KG1 (cell line): ENCODE results near the gene ZNF236.
A peak's percentile ranks its signal among the peaks of the same experiment; 100 is the strongest.
"Not testable (repeated sequence)": the region's sequence is repeated elsewhere in the genome, so short reads cannot be mapped to it uniquely, and the experiment has no call there.

Experiments used
- DNase-seq: peaks from one replicate; lab custom pipeline; 2025; lab: John Stamatoyannopoulos, UW

ZNF236 gene

DNA sequence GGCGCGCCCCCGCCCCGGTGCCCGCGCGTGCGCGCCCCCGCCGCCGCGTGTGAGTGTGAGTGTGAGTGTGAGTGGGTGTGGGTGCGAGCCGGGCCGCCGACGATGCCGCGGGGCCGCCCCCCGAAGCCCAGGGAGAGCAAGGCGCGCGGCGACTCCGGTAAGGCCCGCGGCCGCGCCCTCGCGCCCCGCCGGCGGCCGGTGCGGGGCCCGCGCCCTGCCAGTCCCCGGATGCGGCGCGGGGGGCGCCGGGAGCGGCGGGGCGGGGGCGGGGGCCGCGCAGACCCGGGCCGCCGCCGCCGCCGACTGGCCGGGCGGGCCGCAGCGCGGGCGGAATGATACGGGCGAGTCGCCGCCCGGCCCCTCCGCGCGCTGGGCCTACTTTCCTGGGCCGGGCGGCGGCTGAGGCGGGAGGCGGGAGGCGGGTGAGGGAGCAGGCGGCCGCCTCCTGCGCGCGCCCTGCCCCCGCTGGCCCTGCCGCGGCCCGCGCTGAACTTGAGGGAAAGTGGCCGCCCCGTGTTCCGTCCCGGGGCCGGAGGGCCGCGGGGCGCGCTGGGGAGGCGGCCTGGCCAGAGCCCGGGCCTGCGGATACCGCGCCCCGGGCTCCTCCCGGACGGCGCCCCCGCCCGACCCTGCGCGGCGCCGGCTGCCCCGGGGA is at the start of gene ZNF236:
TSS of gene ZNF236 (plus strand) at position 52 of the 655 bp plus-strand sequence. CDS start at position 103, 51 bp downstream.
- DNase-seq: peak; percentile 37

DNA sequence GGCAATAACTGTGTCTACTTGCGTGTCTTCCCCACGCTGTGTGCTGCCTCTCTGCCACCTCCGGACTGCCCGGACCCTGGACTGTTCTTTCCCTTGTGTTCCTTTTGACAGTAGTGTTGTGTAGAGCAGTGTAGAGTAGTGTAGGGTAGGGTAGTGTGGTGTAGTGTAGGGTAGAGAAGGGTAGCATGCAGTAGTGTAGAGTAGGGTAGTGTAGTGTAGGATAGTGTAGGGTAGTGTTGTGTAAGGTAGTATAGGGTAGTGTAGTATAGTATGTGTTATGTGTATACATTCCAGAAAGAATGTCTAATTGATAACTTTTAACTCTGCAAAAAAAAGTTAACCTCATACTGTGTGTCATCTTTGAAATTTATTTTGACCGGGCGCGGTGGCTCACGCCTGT is 49.7 kb upstream of the ZNF236 start:
- DNase-seq: no peak

DNA sequence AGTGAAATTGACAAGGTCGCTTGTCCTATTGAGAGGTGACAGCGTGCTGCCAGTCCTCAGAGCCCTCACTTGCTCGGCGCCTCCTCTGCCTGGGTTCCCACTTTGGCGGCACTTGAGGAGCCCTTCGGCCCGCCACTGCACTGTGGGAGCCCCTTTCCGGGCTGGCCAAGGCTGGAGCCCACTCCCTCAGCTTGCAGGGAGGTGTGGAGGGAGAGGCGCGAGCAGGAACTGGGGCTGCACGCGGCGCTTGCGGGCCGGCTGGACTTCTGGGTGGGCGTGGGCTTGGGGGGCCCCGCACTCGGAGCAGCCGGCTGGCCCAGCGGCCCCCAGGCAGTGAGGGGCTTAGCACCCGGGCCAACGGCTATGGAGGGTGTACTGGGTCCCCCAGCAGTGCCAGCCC is 45.3 kb upstream of the ZNF236 start:
- not testable (repeated sequence) for DNase-seq

DNA sequence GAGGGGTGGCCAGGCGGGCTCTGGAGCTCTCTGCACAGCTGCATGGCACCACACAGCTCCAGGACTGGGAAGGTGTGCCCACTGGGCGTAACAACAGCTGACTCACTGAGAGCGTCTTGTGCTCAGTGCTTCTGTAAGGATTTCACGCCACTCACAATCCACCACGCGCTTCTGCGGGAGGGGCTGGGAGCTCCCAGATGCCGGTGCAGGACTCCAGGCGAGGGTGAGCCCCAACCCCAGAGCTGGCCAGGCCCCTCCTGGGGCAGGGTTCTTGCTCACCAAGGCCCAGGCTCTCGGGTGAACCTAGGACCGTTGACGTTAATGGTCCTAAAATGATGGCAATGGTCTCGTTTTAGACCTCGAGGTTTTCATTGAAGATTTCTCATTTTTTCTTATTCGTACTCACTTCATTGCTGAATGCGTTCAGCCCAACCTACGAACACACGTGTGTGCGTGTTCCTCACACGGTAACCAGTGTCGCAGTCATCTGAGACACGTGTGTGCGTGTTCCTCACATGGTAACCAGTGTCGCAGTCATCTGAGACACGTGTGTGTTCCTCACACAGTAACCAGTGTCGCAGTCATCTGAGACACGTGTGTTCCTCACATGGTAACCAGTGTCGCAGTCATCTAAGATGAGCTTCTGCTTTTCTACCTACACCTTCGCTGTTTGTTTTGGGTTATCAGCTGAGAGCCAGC is 38.4 kb upstream of the ZNF236 start:
- DNase-seq: no peak

DNA sequence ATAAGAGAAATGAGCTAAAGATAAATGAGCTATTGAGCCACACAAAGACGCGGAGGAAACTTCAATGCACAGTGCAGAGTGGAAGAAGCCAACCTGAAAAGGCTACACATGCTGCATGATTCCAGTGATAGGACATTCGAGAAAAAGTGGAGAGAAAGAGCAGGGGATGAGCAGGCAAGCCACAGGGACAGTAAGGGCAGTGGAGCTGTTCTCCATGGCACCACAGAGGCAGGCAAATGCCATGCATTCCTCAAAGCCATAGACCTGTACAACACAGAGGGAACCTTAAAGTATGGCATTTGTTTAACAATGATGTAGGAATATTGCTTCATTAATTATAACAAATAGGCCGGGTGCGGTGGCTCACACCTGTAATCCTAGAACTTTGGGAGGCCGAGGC is 36.5 kb upstream of the ZNF236 start:
- DNase-seq: no peak

DNA sequence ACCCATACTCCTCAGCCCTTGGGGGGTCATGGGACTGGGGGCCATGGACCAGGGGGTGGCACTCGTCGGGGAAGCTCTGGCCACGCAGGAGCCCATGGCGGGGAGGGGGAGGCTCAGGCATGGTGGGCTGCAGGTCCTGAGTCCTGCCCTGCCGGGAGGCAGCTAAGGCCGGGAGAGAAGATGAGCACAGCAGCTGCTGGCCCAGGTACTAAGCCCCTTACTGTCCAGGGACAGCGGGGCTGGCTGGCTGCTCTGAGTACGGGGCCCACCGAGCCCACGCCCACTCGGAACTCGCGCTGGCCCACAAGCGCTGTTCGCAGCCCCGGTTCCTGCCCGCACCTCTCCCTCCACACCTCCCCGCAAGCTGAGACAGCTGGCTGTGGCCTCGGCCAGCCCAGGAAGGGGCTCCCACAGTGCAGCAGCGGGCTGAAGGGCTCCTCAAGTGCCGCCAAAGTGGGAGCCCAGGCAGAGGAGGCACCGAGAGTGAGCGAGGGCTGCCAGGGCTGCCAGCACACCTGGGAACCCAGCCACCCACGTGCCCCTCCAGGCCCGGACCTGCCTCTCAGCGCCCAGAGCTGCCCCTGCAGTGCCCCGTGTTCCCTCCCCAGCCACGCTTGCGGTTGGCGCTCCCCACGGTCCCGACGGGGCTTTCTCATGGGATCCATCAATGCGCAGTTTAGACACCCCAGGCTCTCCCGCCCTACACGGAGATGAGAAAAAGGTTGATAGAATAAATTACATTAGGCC is 33.6 kb upstream of the ZNF236 start:
- no peak for DNase-seq

DNA sequence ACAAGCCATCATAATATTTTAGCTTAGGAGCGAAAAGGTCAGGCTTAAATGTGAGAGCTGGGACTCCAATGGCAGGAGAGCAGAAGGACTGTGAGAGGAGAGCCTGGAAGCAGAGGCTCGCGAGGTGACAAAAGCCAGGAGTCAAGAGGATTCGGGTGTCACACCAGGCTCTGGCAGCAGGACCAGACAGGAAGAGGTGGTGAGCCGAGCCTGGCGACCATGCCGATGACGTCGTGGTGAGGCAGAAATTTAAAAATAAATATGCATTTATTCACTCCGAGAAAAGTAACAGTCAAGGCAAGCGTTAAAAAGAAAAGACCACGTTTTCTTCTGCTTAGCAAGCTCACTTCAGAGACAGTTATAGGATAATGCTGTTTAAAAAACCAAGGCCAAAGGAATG is 31.3 kb upstream of the ZNF236 start:
- DNase-seq: no peak

DNA sequence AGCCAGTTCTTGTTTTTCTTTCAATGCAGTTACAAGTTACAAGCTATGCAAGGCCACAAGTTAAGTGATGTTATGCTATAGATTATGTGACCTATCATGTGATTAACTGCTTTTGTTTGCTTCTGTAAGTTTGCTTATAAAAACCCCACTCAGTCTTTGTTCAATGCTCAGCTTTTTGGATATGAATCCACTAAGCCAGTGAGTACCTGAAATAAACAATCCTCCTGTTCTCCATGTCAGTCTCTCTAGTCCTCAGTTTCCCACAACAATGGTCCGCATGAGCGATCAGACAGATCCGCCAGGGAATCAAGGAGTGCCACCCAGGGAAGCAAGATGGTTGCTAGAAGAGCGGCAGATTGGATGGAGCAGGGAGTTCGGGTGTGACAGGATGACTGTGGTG is 30.7 kb upstream of the ZNF236 start:
- no peak for DNase-seq

DNA sequence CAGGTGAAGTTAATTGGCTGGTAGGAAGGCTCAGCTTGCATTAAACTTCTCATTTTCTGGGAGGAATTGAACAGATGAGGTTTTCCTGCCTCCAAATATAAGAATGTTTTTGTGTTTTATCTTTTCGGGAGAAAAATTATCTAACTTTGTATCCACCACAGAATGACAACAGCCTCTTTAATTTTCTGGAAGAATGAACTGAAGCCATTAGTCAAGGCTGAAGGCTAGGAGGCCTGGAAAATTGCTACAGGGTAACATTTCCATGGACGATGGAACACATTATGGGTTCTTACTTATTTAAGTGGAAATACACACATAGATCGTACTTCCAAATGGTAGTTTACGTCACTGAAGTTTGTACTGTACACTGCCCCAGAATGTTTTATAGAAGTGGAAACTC is 28.0 kb upstream of the ZNF236 start:
- no peak for DNase-seq

DNA sequence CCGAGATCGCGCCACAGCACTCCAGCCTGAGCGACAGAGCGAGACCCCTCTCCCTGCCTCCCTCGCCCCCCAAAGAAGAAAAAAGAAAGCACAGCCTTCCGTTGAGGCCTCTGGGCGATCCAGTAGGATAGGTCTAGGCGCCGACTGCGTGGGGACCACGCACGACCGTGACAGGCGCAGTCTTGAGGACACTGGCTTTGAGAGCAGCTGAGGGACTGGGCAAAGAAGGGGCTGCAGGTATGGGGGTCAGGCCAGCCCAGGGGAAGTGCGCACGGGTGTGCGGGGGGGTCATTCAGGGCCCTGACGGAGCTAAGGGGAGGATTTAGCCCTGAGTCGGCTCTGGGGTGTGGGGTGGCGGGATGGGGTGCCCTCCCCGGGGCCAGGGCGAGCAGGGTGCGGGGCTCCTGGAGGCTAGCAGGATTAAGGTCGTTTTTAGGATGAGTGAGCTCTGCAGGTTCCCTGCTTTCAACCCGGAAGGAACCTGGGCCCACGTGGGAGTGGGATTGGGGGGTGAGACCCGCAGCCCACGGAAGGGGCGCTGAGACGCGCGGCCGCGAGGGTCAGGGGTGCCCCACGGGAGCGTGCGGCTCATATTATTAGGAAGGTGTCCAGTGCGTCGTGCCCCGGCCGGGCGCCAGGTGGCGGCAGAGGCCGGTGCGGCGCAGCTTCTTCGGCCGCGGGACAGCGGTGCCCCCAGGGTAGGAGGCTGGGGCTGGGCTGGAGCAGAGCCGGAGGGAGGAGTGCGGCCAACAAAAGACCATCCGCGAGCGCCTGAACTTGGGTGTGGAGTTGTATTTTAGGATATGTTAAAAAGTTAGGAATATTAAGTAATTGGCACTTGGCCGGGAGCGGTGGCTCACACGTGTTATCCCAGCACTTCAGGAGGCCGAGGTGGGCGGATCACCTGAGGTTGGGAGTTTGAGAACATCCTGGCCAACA is 20.5 kb upstream of the ZNF236 start:
- DNase-seq: peak; percentile 37

DNA sequence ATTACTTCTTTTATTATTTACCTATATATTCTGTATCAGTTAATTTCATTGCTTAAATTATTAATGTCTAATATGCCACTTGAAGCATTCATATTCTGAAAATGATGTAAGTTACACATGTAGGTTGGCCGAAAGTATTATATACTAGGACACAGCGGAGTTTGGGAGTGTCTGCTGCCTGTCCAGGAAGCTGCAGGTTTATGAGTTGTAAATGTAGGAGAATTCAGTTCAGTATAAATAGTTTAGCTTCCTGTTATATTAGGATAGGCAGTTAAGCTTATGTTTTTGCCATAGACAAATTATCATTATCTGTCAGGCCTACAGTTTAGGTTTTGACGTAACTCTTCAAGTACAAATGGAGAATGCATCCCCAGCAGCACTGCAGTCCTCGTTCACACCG is 18.9 kb upstream of the ZNF236 start:
- DNase-seq: no peak

DNA sequence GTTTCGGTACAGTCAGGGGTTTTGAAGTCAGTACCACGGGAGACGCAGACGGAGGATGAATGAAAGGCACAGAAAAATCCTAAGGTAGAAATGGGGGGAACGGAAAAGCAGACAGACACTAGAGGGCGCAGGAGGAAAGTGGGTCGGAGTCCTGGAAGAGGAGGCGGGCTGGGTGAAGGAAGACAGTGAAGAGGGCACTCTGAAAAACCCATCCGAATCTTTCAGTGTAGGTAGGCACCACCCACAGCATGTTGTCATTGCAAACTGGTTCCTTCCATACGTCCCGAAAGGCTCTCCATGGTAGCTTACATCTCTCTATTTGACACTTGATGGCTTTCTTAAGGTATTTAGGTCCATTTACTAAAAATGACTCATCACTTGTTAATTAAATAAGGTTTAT is 18.5 kb upstream of the ZNF236 start:
- DNase-seq: peak; percentile 55

DNA sequence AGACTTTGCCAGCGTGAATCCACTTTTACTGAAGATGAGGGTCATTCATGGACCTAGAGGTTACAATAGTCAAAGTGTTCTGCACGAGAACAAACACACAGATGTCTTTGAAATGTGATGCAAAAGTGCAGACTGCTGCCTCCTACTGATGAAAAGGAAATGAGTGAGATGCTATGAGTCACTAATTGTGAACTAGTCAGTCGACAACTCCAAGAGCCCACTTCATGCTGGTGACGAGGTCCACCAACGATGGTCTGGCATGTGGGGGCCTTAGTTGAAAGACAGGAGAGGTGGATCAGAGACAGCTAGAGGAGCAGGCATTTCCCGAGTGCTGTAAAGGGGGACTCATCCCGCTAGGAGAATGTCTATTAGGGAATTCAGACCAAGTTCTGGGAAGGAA is 17.1 kb upstream of the ZNF236 start:
- DNase-seq: no peak

DNA sequence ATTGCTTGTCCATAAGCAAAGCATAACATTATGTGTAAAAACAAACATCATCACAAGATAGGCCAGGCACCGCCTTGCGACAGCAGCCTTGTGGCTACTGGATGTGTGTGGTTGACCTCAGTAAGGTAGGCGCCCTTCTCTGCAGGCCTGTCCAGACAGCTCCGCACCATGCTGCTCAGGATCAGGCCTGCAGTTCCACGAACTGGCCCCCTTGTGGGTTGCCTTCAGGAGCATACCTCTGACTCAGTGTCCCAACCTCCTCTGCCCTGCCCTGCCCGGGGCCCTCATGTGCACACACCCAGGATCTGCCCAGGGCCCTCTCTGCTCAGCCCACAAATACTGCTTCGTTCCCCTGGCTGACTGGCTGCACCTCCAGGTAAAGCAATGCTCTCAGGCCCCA is 16.1 kb upstream of the ZNF236 start:
- DNase-seq: no peak

DNA sequence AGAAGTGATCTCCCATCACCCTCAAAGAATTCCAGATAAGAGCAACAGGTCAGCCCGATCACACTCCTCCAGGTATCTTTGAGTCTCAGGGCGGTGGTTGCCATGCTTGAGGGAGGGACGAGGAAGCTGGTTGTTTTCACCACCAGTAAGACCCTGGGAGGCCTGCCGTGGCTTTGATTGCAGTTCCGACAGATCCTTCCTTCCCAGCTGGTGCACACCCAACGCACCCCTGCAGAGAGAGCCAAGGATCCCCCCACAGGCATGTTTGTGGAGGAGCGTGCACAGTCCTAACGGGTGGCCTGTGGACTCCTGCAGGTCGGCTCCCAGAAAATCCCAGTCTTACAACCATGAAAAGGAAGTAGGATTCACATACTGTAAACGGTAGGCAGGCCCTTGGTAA is 13.8 kb upstream of the ZNF236 start:
- no peak for DNase-seq

DNA sequence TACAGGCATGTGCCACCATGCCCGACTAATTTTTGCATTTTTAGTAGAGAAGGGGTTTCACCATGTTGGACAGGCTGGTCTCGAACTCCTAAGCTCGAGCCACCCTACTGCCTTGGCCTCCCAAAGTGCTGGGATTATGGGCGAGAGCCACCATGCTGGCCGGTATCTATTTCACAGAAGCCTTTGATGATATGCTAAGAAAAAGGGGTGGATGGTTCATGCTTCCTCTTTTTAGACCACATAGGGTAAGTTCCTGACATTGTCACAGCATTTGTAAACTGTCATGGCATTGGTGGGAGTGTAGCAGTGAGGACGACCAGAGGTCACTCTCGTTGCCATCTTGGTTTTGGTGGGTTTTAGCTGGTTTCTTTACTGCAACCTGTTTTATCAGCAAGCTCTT is 10.8 kb upstream of the ZNF236 start:
- not testable (repeated sequence) for DNase-seq

DNA sequence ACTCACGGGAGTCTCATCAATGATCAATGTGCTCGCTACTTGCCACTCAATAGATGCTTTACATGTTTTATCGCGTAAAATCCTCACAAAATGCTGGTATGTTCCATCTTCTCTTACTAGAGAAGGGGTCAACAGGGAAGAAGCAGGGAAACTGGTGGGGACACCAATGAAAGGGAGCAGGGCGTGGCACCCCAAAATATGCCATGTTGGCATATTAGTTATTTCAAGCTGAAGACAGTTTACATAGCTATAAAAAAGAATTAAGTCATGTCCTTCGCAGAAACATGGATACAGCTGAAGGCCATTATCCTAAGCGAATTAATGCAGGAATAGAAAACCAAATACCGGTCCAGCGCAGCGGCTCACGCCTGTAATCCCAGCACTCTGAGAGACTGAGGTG is 8.1 kb upstream of the ZNF236 start:
- DNase-seq: no peak

DNA sequence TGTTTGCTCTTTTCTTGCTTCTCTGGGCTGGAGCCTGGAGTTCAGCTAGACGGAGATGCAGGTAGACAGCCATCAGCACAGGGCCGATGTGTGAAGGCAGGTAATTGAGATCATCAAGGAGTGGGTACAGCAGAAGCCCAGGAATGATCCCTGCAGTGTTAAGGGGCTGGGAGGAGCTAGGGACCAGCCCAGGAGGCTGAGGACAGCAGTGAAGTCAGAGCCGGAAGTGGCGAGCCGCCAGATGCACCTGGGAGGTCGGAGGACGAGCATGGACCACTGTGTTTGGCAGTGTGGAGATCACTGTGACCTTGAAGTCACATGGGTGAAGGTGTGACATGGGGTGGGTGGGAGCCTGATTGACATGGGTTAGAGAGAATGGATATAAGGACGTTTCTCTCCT is 6.2 kb upstream of the ZNF236 start:
- DNase-seq: no peak

DNA sequence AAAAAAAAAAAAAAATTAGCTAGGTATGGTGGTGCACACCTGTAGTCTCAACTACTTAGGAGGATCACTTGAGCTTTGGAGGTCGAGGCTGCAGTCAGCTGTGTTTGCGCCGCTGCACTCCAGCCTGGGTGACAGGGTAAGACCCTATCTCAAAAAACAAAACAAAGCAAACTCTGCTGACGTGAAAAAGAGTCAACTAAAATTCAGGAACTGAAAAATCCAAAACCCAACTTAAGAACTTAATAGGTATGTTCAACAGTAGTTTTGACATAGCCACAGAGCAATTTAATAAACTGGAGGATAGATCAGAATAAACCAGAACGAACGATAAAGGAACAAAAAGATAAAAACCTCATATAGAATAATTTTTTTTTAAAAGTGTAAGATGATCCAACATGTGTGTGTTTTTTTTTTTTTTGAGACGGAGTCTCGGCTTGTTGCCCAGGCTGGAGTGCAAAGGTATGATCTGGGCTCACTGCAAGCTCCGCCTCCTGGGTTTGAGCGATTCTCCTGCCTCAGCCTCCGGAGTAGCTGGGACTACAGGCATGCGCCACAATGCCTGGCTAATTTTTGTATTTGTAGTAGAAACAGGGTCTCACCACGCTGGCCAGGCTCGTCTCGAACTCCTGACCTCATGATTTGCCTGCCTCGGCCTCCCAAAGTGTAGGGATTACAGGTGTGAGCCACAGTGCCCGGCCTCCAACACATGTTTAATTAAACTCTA is 4.3 kb upstream of the ZNF236 start:
- DNase-seq: no peak

DNA sequence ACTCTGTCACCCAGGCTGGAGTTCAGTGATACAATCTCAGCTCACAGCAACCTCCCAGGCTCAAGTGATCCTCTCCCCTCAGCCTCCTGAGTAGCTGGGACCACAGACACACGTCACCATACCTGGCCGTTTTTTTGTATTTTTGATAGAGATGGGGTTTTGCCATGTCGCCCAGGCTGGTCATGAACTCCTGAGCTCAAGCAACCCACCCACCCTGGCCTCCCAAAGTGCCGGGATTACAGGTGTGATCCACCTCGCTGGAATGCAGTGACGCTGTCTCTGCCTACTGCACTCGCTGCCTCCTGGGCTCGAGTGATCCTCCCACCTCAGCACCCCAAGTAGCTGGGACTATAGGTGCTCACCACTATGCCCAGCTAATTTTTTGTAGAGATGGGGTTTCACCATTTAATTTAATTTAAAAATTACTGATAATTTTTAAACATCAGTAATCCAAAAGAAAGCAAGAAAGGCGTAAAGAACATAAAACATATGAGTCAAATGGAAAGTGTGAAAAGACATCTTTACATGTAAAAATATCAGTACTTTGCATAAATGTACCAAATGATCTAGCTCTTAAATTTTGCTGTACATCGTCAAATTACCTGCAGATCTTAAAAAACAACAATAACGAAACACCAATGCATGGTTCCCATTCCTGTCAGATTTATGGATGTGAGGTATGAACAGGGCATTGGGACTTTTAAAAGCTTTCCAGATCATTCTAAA is 2.8 kb upstream of the ZNF236 start:
- no peak for DNase-seq

DNA sequence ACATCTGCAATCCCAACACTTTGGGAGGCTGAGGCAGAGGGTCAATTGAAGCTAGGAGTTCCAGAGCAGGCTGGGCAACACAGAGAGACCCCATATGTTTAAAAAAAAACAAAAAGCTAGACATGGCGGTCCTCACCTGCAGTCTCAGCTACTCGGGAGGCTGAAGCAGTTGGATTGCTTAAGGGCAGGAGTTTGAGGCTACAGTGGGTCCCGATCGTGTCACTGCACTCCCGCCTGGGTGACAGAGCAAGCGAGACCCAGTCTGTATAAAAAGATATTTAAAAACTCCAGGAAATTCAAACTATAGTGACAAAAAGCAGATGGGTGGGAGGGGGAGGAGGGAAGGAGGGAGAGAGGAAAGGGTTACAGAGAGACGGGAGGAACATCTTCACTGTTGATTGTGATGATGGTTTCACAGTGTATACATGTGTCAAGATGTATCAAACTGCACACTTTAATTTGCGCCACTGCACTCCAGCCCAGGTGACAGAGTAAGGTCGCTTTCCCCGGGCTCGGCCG is 942 bp upstream of the ZNF236 start:
- DNase-seq: no peak
